H1 (cell line): ENCODE results near the gene GALNT9. TPM values are rescaled to one million over a fixed set of nuclear protein-coding genes. Genes with fewer than 3 reads are reported as not detected.

Source experiments
- CBX5 ChIP-seq: fragments of 300-800, 300-1000 bp; sonication (generic); IDR thresholded peaks from 2 replicates; pipeline ENCODE4 v1.7.1; 2016; ENCODE audit warnings: antibody characterized with exemption, low read length, low read depth
- KDM5A ChIP-seq: fragments of 200-600 bp; IDR thresholded peaks from 2 replicates; pipeline ENCODE4 v1.7.1; 2012; ENCODE audit warnings: mild to moderate bottlenecking, low read length, inconsistent platforms, mixed read lengths
- SP2 ChIP-seq: IDR thresholded peaks from 2 replicates; pipeline ENCODE4 v1.6.1; 2012; ENCODE audit warnings: mild to moderate bottlenecking, low read length, inconsistent platforms
- TAF7 ChIP-seq: optimal IDR thresholded peaks from 2 replicates; pipeline ENCODE3; 2011; ENCODE audit warnings: low read depth, mild to moderate bottlenecking, inconsistent platforms, low read length, moderate library complexity, borderline replicate concordance
- polyA plus RNA-seq, 7 experiments: library from polyadenylated mRNA; depleted of rRNA in 3 of 7; stranded (reverse) in 5 of 7; unstranded in 2 of 7; fragments of >200 nt in 5 of 7; fragments of 200-250 nt in 2 of 7; gene quantifications; 1 replicate in 5 of 7; 2 replicates in 1 of 7; 4 replicates in 1 of 7; pipeline versions ENCODE4 v1.2.1 to v1.2.3, GENCODE V29; 2011 to 2013; ENCODE audit warnings: missing spikeins in 2 of 7, mixed read lengths in 2 of 7
- total RNA-seq: library from RNA; stranded (reverse); fragmentation: NEBNext Ultra II Directional; extraction: Animal tissue kit (Norgen Biotek cat#: 25700); gene quantifications from 2 replicates; pipeline ENCODE4 v1.2.1, GENCODE V29; 2021
- TF ChIP-seq, protein P1 (sequence below): fragments of 300-600 bp; sonication (generic); IDR thresholded peaks from 2 replicates; pipeline ENCODE4 v1.7.1; 2012; ENCODE audit warnings: low read length, moderate library complexity, mild to moderate bottlenecking, inconsistent platforms; ENCODE audit not compliant: insufficient replicate concordance
- TF ChIP-seq, protein P2 (sequence below): IDR thresholded peaks from 2 replicates; pipeline ENCODE4 v1.6.1; 2012; ENCODE audit warnings: low read length, inconsistent platforms

The GALNT9 gene
- total and polyA plus RNA-seq, 2 of the 8 experiments (the other 6 are each of a cell fraction or from before 2014, with no cell fraction given): 2.0 to 3.6 TPM

DNA sequence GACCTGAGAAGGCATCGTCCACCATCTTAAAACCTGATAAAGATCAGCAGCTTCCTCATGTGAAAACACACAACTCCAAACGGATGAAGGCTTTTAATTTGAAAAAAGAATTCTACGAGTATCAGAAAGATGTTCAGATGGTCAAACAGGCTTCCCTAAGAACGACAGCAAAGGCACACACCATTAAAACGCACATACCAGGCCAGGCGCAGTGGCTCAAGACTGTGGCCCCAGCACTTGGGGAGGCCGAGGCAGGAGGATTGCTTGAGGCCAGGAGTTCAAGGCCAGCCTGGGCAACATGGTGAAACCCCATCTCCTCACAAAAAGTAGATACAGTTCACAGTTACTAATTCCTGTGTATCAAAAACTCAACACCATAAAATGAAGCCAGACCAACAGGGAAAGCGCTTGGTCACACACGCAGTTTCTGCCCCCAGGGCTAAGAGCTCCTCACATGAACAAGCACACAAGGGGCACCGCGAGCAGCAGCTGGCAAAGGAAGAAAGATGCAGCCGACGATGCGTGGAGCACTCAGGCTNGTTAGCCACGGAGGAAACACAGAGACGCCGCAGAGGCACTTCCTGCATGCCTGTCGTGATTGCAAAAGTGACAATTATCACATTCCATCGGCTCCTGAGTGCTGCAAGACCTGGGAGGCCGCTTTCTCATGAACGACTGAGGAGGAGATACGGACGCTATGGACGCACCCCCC is 107.1 kb downstream of the GALNT9 start (continued):
- TF ChIP-seq, protein P1, sequence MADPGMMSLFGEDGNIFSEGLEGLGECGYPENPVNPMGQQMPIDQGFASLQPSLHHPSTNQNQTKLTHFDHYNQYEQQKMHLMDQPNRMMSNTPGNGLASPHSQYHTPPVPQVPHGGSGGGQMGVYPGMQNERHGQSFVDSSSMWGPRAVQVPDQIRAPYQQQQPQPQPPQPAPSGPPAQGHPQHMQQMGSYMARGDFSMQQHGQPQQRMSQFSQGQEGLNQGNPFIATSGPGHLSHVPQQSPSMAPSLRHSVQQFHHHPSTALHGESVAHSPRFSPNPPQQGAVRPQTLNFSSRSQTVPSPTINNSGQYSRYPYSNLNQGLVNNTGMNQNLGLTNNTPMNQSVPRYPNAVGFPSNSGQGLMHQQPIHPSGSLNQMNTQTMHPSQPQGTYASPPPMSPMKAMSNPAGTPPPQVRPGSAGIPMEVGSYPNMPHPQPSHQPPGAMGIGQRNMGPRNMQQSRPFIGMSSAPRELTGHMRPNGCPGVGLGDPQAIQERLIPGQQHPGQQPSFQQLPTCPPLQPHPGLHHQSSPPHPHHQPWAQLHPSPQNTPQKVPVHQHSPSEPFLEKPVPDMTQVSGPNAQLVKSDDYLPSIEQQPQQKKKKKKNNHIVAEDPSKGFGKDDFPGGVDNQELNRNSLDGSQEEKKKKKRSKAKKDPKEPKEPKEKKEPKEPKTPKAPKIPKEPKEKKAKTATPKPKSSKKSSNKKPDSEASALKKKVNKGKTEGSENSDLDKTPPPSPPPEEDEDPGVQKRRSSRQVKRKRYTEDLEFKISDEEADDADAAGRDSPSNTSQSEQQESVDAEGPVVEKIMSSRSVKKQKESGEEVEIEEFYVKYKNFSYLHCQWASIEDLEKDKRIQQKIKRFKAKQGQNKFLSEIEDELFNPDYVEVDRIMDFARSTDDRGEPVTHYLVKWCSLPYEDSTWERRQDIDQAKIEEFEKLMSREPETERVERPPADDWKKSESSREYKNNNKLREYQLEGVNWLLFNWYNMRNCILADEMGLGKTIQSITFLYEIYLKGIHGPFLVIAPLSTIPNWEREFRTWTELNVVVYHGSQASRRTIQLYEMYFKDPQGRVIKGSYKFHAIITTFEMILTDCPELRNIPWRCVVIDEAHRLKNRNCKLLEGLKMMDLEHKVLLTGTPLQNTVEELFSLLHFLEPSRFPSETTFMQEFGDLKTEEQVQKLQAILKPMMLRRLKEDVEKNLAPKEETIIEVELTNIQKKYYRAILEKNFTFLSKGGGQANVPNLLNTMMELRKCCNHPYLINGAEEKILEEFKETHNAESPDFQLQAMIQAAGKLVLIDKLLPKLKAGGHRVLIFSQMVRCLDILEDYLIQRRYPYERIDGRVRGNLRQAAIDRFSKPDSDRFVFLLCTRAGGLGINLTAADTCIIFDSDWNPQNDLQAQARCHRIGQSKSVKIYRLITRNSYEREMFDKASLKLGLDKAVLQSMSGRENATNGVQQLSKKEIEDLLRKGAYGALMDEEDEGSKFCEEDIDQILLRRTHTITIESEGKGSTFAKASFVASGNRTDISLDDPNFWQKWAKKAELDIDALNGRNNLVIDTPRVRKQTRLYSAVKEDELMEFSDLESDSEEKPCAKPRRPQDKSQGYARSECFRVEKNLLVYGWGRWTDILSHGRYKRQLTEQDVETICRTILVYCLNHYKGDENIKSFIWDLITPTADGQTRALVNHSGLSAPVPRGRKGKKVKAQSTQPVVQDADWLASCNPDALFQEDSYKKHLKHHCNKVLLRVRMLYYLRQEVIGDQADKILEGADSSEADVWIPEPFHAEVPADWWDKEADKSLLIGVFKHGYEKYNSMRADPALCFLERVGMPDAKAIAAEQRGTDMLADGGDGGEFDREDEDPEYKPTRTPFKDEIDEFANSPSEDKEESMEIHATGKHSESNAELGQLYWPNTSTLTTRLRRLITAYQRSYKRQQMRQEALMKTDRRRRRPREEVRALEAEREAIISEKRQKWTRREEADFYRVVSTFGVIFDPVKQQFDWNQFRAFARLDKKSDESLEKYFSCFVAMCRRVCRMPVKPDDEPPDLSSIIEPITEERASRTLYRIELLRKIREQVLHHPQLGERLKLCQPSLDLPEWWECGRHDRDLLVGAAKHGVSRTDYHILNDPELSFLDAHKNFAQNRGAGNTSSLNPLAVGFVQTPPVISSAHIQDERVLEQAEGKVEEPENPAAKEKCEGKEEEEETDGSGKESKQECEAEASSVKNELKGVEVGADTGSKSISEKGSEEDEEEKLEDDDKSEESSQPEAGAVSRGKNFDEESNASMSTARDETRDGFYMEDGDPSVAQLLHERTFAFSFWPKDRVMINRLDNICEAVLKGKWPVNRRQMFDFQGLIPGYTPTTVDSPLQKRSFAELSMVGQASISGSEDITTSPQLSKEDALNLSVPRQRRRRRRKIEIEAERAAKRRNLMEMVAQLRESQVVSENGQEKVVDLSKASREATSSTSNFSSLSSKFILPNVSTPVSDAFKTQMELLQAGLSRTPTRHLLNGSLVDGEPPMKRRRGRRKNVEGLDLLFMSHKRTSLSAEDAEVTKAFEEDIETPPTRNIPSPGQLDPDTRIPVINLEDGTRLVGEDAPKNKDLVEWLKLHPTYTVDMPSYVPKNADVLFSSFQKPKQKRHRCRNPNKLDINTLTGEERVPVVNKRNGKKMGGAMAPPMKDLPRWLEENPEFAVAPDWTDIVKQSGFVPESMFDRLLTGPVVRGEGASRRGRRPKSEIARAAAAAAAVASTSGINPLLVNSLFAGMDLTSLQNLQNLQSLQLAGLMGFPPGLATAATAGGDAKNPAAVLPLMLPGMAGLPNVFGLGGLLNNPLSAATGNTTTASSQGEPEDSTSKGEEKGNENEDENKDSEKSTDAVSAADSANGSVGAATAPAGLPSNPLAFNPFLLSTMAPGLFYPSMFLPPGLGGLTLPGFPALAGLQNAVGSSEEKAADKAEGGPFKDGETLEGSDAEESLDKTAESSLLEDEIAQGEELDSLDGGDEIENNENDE: no peak
- no peak for TF ChIP-seq KDM5A
- TF ChIP-seq TAF7: no peak
- TF ChIP-seq CBX5: no peak
- TF ChIP-seq SP2: no peak
- TF ChIP-seq, protein P2, sequence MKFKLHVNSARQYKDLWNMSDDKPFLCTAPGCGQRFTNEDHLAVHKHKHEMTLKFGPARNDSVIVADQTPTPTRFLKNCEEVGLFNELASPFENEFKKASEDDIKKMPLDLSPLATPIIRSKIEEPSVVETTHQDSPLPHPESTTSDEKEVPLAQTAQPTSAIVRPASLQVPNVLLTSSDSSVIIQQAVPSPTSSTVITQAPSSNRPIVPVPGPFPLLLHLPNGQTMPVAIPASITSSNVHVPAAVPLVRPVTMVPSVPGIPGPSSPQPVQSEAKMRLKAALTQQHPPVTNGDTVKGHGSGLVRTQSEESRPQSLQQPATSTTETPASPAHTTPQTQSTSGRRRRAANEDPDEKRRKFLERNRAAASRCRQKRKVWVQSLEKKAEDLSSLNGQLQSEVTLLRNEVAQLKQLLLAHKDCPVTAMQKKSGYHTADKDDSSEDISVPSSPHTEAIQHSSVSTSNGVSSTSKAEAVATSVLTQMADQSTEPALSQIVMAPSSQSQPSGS: no peak
